GM23338 (cell line): ENCODE results near the gene UNC45A. TPM values are rescaled to one million over a fixed set of nuclear protein-coding genes. Genes with fewer than 3 reads are reported as not detected.

Source experiments
- ATAC-seq: fragments of 200-7000 bp; cut with Tn5 transposase; 3 replicates; pipeline ENCODE4 v1.9.1; 2020
- DNase-seq: peaks from one replicate; pipeline ENCODE4 v3.0.0-alpha.2; 2015; ENCODE audit warnings: low spot score
- H2AFZ ChIP-seq: fragments of 200-600 bp; sonication (generic); 2 replicates; pipeline ENCODE4 v1.8.0; 2016; ENCODE audit warnings: antibody characterized with exemption, mild to moderate bottlenecking, moderate library complexity
- H3F3A ChIP-seq: fragments of 200-600 bp; sonication (generic); replicated peaks from 2 replicates; pipeline ENCODE4 v1.8.0; 2017; ENCODE audit warnings: antibody characterized with exemption, mixed run types, low read depth
- H3K27ac ChIP-seq: fragments of 200-600 bp; sonication (generic); 2 replicates; pipeline ENCODE4 v1.6.1; 2016; ENCODE audit warnings: low read depth
- H3K27me3 ChIP-seq: fragments of 200-600 bp; sonication (generic); 2 replicates; pipeline ENCODE4 v1.8.0; 2016; ENCODE audit warnings: mild to moderate bottlenecking, mixed run types, moderate library complexity; ENCODE audit not compliant: insufficient read depth
- H3K36me3 ChIP-seq: fragments of 200-600 bp; sonication (generic); 2 replicates; pipeline ENCODE4 v1.8.0; 2016; ENCODE audit warnings: mild to moderate bottlenecking; ENCODE audit not compliant: insufficient read depth
- H3K4me1 ChIP-seq: fragments of 200-600 bp; sonication (generic); 2 replicates; pipeline ENCODE4 v1.8.0; 2016; ENCODE audit warnings: mild to moderate bottlenecking, moderate library complexity; ENCODE audit not compliant: insufficient read depth
- H3K4me2 ChIP-seq: fragments of 200-600 bp; sonication (generic); 2 replicates; pipeline ENCODE4 v1.7.1; 2017; ENCODE audit warnings: mixed run types
- H3K4me3 ChIP-seq: fragments of 200-600 bp; sonication (generic); 2 replicates; pipeline ENCODE4 v1.6.1; 2016; ENCODE audit warnings: mixed run types
- H3K79me2 ChIP-seq: fragments of 200-600 bp; sonication (generic); replicated peaks from 2 replicates; pipeline ENCODE4 v1.8.0; 2017; ENCODE audit warnings: mild to moderate bottlenecking; ENCODE audit not compliant: insufficient read depth
- H3K9me2 ChIP-seq: fragments of 200-600 bp; sonication (generic); 2 replicates; pipeline ENCODE4 v1.8.0; 2017; ENCODE audit not compliant: insufficient read depth
- H4K20me1 ChIP-seq: fragments of 200-600 bp; sonication (generic); replicated peaks from 2 replicates; pipeline ENCODE4 v1.8.0; 2017; ENCODE audit warnings: mild to moderate bottlenecking; ENCODE audit not compliant: insufficient read depth
- H3K27ac Mint-ChIP-seq: 2 replicates; pipeline ENCODE4 v1.8.0; 2020; ENCODE audit warnings: inconsistent platforms, mild to moderate bottlenecking, moderate library complexity, mixed read lengths
- H3K27me3 Mint-ChIP-seq: 3 replicates; pipeline ENCODE4 v1.8.0; 2022; ENCODE audit warnings: low read depth, mild to moderate bottlenecking, moderate library complexity, mixed read lengths, inconsistent platforms; ENCODE audit not compliant: insufficient read depth, poor library complexity
- H3K36me3 Mint-ChIP-seq: 3 replicates; pipeline ENCODE4 v1.8.0; 2021; ENCODE audit warnings: low read depth, mild to moderate bottlenecking, inconsistent platforms, moderate library complexity, mixed read lengths
- H3K4me1 Mint-ChIP-seq: 3 replicates; pipeline ENCODE4 v1.8.0; 2020; ENCODE audit warnings: mild to moderate bottlenecking, inconsistent platforms, mixed read lengths
- H3K4me3 Mint-ChIP-seq: 3 replicates; pipeline ENCODE4 v1.8.0; 2021; ENCODE audit warnings: moderate library complexity, mild to moderate bottlenecking, inconsistent platforms, mixed read lengths
- H3K9me3 Mint-ChIP-seq: 3 replicates; pipeline ENCODE4 v1.8.0; 2020; ENCODE audit warnings: moderate library complexity, mild to moderate bottlenecking, inconsistent platforms, mixed read lengths
- POLR2AphosphoS5 ChIP-seq: IDR thresholded peaks from 2 replicates; pipeline ENCODE4 v1.6.1; 2016; ENCODE audit warnings: antibody characterized with exemption, low read depth
- ZNF331 ChIP-seq: fragments of 250-450 bp; sonication (Bioruptor Pico); IDR thresholded peaks from 2 replicates; pipeline ENCODE4 v1.5.0; 2020; ENCODE audit warnings: low read depth, mild to moderate bottlenecking, moderate library complexity
- polyA plus RNA-seq: library from polyadenylated mRNA; unstranded; fragments of >200 nt; fragmentation: Nextera tagmentation; extraction: Ambion mirVana; gene quantifications from 2 replicates; pipeline ENCODE4 v1.2.1, GENCODE V29; 2016
- total RNA-seq: library from RNA; depleted of rRNA; stranded (reverse); fragments of >200 nt; shearing (Covaris generic); gene quantifications from 2 replicates; pipeline ENCODE4 v1.2.3, GENCODE V29; 2014
- TF ChIP-seq, protein P1 (sequence below): fragments of 250-450 bp; sonication (Bioruptor Pico); IDR thresholded peaks from 2 replicates; pipeline ENCODE4 v1.5.0; 2020; ENCODE audit warnings: mild to moderate bottlenecking, moderate library complexity
- TF ChIP-seq, protein P2 (sequence below): IDR thresholded peaks from one replicate; pipeline ENCODE4 v1.6.1; 2018; ENCODE audit warnings: antibody characterized with exemption; ENCODE audit not compliant: unreplicated experiment

UNC45A gene
- total and polyA plus RNA-seq, 2 experiments from 2014 or later, result 40.2 to 86.8 TPM

DNA sequence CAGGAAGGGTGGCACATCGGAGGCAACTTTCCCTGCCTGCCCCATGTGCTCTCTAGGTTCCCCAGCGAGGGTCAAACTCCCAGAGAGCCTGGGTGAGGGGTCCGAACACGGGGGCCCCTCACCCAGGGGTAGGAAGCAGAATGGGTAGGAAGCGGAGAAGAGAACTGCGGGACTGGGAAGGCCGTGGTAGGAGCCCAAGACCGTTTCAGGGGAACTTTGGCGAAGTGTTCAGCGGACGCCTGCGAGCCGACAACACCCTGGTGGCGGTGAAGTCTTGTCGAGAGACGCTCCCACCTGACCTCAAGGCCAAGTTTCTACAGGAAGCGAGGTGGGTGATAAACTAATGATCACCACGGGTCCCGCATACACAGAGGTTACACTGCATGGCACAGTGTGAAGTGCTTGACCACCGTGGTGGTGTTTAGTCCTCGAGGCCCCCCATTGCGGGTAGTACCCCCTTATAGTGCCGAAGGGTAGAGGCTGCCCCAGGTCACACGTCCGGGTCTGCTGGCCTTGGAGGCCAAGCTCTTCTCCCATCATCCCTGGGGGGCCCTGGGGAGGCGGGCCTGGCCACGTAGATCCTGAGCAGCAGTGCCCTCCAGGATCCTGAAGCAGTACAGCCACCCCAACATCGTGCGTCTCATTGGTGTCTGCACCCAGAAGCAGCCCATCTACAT is 42.4 kb upstream of the UNC45A start:
- no peak overlapping the region for H3K27ac Mint-ChIP-seq
- no peak for ATAC-seq
- H3K36me3 ChIP-seq, result no peaks in the 10 kb centered on the region
- H3K27me3 ChIP-seq, result no peaks in the 10 kb centered on the region
- peaks cover 5% of the 10 kb centered on the region; the same call in 1 of the 3 replicates for H3K4me1 Mint-ChIP-seq
- no peak overlapping the region for H2AFZ ChIP-seq
- H3K4me3 Mint-ChIP-seq, result no peak overlapping the region
- no peak overlapping the region for H3K4me3 ChIP-seq
- peaks cover 8% of the 10 kb centered on the region for H3K36me3 Mint-ChIP-seq
- no peaks in the 10 kb centered on the region for H3K79me2 ChIP-seq
- TF ChIP-seq ZNF331 (CRISPR knock-in tag), result no peak
- TF ChIP-seq, protein P1, sequence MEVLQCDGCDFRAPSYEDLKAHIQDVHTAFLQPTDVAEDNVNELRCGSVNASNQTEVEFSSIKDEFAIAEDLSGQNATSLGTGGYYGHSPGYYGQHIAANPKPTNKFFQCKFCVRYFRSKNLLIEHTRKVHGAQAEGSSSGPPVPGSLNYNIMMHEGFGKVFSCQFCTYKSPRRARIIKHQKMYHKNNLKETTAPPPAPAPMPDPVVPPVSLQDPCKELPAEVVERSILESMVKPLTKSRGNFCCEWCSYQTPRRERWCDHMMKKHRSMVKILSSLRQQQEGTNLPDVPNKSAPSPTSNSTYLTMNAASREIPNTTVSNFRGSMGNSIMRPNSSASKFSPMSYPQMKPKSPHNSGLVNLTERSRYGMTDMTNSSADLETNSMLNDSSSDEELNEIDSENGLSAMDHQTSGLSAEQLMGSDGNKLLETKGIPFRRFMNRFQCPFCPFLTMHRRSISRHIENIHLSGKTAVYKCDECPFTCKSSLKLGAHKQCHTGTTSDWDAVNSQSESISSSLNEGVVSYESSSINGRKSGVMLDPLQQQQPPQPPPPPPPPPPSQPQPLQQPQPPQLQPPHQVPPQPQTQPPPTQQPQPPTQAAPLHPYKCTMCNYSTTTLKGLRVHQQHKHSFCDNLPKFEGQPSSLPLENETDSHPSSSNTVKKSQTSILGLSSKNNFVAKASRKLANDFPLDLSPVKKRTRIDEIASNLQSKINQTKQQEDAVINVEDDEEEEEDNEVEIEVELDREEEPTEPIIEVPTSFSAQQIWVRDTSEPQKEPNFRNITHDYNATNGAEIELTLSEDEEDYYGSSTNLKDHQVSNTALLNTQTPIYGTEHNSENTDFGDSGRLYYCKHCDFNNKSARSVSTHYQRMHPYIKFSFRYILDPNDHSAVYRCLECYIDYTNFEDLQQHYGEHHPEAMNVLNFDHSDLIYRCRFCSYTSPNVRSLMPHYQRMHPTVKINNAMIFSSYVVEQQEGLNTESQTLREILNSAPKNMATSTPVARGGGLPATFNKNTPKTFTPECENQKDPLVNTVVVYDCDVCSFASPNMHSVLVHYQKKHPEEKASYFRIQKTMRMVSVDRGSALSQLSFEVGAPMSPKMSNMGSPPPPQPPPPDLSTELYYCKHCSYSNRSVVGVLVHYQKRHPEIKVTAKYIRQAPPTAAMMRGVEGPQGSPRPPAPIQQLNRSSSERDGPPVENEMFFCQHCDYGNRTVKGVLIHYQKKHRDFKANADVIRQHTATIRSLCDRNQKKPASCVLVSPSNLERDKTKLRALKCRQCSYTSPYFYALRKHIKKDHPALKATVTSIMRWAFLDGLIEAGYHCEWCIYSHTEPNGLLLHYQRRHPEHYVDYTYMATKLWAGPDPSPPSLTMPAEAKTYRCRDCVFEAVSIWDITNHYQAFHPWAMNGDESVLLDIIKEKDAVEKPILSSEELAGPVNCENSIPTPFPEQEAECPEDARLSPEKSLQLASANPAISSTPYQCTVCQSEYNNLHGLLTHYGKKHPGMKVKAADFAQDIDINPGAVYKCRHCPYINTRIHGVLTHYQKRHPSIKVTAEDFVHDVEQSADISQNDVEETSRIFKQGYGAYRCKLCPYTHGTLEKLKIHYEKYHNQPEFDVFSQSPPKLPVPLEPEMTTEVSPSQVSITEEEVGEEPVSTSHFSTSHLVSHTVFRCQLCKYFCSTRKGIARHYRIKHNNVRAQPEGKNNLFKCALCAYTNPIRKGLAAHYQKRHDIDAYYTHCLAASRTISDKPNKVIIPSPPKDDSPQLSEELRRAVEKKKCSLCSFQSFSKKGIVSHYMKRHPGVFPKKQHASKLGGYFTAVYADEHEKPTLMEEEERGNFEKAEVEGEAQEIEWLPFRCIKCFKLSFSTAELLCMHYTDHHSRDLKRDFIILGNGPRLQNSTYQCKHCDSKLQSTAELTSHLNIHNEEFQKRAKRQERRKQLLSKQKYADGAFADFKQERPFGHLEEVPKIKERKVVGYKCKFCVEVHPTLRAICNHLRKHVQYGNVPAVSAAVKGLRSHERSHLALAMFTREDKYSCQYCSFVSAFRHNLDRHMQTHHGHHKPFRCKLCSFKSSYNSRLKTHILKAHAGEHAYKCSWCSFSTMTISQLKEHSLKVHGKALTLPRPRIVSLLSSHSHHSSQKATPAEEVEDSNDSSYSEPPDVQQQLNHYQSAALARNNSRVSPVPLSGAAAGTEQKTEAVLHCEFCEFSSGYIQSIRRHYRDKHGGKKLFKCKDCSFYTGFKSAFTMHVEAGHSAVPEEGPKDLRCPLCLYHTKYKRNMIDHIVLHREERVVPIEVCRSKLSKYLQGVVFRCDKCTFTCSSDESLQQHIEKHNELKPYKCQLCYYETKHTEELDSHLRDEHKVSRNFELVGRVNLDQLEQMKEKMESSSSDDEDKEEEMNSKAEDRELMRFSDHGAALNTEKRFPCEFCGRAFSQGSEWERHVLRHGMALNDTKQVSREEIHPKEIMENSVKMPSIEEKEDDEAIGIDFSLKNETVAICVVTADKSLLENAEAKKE (CRISPR knock-in tag), result no peak
- TF ChIP-seq, protein P2, sequence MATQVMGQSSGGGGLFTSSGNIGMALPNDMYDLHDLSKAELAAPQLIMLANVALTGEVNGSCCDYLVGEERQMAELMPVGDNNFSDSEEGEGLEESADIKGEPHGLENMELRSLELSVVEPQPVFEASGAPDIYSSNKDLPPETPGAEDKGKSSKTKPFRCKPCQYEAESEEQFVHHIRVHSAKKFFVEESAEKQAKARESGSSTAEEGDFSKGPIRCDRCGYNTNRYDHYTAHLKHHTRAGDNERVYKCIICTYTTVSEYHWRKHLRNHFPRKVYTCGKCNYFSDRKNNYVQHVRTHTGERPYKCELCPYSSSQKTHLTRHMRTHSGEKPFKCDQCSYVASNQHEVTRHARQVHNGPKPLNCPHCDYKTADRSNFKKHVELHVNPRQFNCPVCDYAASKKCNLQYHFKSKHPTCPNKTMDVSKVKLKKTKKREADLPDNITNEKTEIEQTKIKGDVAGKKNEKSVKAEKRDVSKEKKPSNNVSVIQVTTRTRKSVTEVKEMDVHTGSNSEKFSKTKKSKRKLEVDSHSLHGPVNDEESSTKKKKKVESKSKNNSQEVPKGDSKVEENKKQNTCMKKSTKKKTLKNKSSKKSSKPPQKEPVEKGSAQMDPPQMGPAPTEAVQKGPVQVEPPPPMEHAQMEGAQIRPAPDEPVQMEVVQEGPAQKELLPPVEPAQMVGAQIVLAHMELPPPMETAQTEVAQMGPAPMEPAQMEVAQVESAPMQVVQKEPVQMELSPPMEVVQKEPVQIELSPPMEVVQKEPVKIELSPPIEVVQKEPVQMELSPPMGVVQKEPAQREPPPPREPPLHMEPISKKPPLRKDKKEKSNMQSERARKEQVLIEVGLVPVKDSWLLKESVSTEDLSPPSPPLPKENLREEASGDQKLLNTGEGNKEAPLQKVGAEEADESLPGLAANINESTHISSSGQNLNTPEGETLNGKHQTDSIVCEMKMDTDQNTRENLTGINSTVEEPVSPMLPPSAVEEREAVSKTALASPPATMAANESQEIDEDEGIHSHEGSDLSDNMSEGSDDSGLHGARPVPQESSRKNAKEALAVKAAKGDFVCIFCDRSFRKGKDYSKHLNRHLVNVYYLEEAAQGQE, result no peak
- TF ChIP-seq POLR2AphosphoS5, result no peak
- H3K9me2 ChIP-seq, result no peaks in the 10 kb centered on the region
- no peak for DNase-seq
- no peaks in the 10 kb centered on the region for H3F3A ChIP-seq
- peaks cover 16% of the 10 kb centered on the region for H3K27me3 Mint-ChIP-seq
- no peak overlapping the region for H3K27ac ChIP-seq
- H3K4me2 ChIP-seq, result no peak overlapping the region
- H3K4me1 ChIP-seq, result no peaks in the 10 kb centered on the region
- no peaks in the 10 kb centered on the region for H4K20me1 ChIP-seq
- H3K9me3 Mint-ChIP-seq, result no peaks in the 10 kb centered on the region
